SU-DHL-6 (cell line): ENCODE measurements around the gene ERC1.

Experiments
- H2AFZ ChIP-seq: fragments of 200-600 bp; sonication (generic); 2 replicates; pipeline ENCODE4 v1.6.1; 2014; ENCODE audit warnings: low read depth, mild to moderate bottlenecking, moderate library complexity, mixed read lengths, antibody characterized with exemption, low read length; ENCODE audit not compliant: severe bottlenecking
- H3F3A ChIP-seq: fragments of 200-600 bp; shearing (Covaris generic); 2 replicates; pipeline ENCODE4 v1.6.0; 2016; ENCODE audit warnings: antibody characterized with exemption, mild to moderate bottlenecking; ENCODE audit not compliant: insufficient read depth
- H3K27ac ChIP-seq: fragments of 200-600 bp; sonication (generic); 2 replicates; pipeline ENCODE4 v1.5.1; 2016; ENCODE audit warnings: low read depth, mild to moderate bottlenecking, low read length, moderate library complexity, mixed read lengths
- H3K27me3 ChIP-seq: fragments of 200-600 bp; sonication (generic), shearing (Covaris generic); 2 replicates; pipeline ENCODE4 v1.6.0; 2014; ENCODE audit warnings: mild to moderate bottlenecking, low read length
- H3K36me3 ChIP-seq: fragments of 200-600 bp; sonication (generic); 2 replicates; pipeline ENCODE4 v1.6.1; 2014; ENCODE audit warnings: mild to moderate bottlenecking, low read length, mixed read lengths
- H3K4me2 ChIP-seq: fragments of 300-600, 200-600 bp; shearing (Covaris generic), sonication (generic); 2 replicates; pipeline ENCODE4 v1.6.0; 2014; ENCODE audit warnings: low read length, low read depth, mild to moderate bottlenecking; ENCODE audit not compliant: poor library complexity, severe bottlenecking
- H3K4me3 ChIP-seq: fragments of 200-600 bp; sonication (generic); 2 replicates; pipeline ENCODE4 v1.5.1; 2014; ENCODE audit warnings: antibody characterized with exemption, low read length, mild to moderate bottlenecking, mixed read lengths; ENCODE audit not compliant: insufficient read depth, poor library complexity, severe bottlenecking
- H3K79me2 ChIP-seq: fragments of 200-600 bp; sonication (generic); 2 replicates; pipeline ENCODE4 v1.6.1; 2014; ENCODE audit warnings: mild to moderate bottlenecking, low read length, moderate library complexity; ENCODE audit not compliant: insufficient read depth
- H3K9ac ChIP-seq: fragments of 200-600 bp; sonication (generic); 2 replicates; pipeline ENCODE4 v1.7.0; 2014; ENCODE audit warnings: mild to moderate bottlenecking, low read length
- H3K9me2 ChIP-seq: fragments of 200-600 bp; sonication (generic); replicated peaks from 2 replicates; pipeline ENCODE4 v1.6.1; 2014; ENCODE audit warnings: low read length; ENCODE audit not compliant: insufficient read depth
- H3K9me3 ChIP-seq: fragments of 200-600 bp; sonication (generic); 2 replicates; pipeline ENCODE4 v1.6.1; 2014; ENCODE audit warnings: low read length, mixed read lengths; ENCODE audit not compliant: insufficient read depth
- H4K20me1 ChIP-seq: fragments of 200-600 bp; sonication (generic); 2 replicates; pipeline ENCODE4 v1.6.1; 2014; ENCODE audit warnings: low read depth, mild to moderate bottlenecking, antibody characterized with exemption, low read length, moderate library complexity, mixed read lengths
- CTCF ChIP-seq: fragments of 200-600 bp; sonication (generic); IDR thresholded peaks from one replicate; pipeline ENCODE4 v1.5.1; 2017; ENCODE audit warnings: antibody characterized with exemption, mild to moderate bottlenecking, low read length, moderate library complexity; ENCODE audit not compliant: insufficient read depth, poor library complexity, severe bottlenecking
- EZH2phosphoT487 ChIP-seq: fragments of 200-600 bp; sonication (generic), shearing (Covaris generic); conservative IDR thresholded peaks from 2 replicates; pipeline ENCODE4 v1.6.1; 2018; ENCODE audit warnings: mild to moderate bottlenecking, antibody characterized with exemption, low read length, moderate library complexity, mixed read lengths

The ERC1 gene

GRCh38 chr12:1176191-1176590 is 185.2 kb downstream of the ERC1 start:
- H2AFZ ChIP-seq = no peak overlapping the region
- no peaks in the 10 kb centered on the region for H3K27me3 ChIP-seq
- H4K20me1 ChIP-seq = no peaks in the 10 kb centered on the region
- no peaks in the 10 kb centered on the region for H3K79me2 ChIP-seq
- H3K36me3 ChIP-seq = no peaks in the 10 kb centered on the region
- no peak overlapping the region for H3K27ac ChIP-seq
- H3K9me3 ChIP-seq = no peaks in the 10 kb centered on the region
- TF ChIP-seq EZH2phosphoT487 = no peak
- TF ChIP-seq CTCF = no peak
- H3K9me2 ChIP-seq = no peaks in the 10 kb centered on the region
- no peak overlapping the region for H3K9ac ChIP-seq
- no peaks in the 10 kb centered on the region; the same call in 1 of the 2 replicates for H3F3A ChIP-seq
- H3K4me2 ChIP-seq = no peak overlapping the region
- H3K4me3 ChIP-seq = no peak overlapping the region

DNA sequence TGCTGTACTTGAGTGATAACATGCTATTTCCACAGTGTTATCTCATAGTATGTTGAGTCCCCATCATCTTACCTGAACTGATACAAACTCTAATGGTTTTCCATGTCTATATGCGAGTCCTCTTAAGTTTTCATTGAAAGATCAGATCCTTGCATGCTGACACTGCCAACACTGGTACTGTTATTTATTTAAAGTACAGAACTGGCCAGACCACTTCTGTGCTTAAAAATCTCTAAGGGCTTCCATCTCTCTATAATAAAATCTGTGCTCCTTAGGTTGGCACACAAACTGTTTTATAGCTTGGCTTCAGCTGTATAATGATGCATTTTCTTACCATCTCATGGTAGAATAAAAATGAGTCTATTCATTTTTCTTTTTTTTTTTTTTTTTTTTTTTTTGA is 188.1 kb downstream of the ERC1 start:
- 0 out of 2 replicates have a peak, but pooled peaks cover 2% of the 10 kb centered on the region for H3K36me3 ChIP-seq
- H3K9me3 ChIP-seq = no peaks in the 10 kb centered on the region
- H3K4me2 ChIP-seq = no peak overlapping the region
- no peaks in the 10 kb centered on the region for H3F3A ChIP-seq
- no peak overlapping the region for H3K9ac ChIP-seq
- H3K27me3 ChIP-seq = no peaks in the 10 kb centered on the region
- H4K20me1 ChIP-seq = no peaks in the 10 kb centered on the region
- no peaks in the 10 kb centered on the region for H3K79me2 ChIP-seq
- TF ChIP-seq EZH2phosphoT487 (no peak), CTCF (no peak)
- no peak overlapping the region for H3K4me3 ChIP-seq
- no peaks in the 10 kb centered on the region for H3K9me2 ChIP-seq
- no peak overlapping the region for H3K27ac ChIP-seq
- no peak overlapping the region for H2AFZ ChIP-seq

DNA sequence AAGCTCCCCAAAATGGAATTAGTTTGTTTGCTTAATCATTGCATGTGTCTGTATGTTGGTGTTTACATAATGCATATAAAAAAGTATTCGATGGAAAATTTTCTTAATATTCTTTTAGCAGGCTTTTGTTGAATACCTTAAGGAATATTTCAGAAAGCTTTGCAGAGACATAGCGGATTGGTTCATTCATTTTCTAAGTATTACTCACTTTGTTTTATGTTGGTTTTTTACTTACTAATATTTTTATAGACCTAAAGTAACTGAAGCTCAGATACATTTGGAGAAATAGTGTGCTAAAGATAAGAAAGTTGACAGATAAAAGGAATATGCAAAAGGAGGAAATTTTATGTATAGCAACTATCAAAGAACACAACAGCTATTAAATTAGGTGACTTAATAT is 191.0 kb downstream of the ERC1 start:
- Histone ChIP-seq H3K27ac (no peak overlapping the region), H3K4me2 (no peak overlapping the region), H3K9me3 (no peaks in the 10 kb centered on the region), H3K9me2 (no peaks in the 10 kb centered on the region), H3K4me3 (no peak overlapping the region), H2AFZ (no peak overlapping the region), H3K36me3 (0 out of 2 replicates have a peak, but pooled peaks cover 2% of the 10 kb centered on the region), H3F3A (no peaks in the 10 kb centered on the region), H3K79me2 (no peaks in the 10 kb centered on the region), H4K20me1 (no peaks in the 10 kb centered on the region), H3K9ac (no peak overlapping the region), H3K27me3 (no peaks in the 10 kb centered on the region)
- TF ChIP-seq CTCF (no peak), EZH2phosphoT487 (no peak)
